Endothelial cell of coronary artery (primary cell): ENCODE measurements around the gene NHERF1. TPM values are rescaled to one million over a fixed set of nuclear protein-coding genes. Genes with fewer than 3 reads are reported as not detected.

Source experiments
- total RNA-seq: library from RNA; depleted of rRNA; stranded (reverse); fragments of >200 nt; gene quantifications from 2 replicates; pipeline ENCODE4 v1.2.3, GENCODE V29; 2014

Gene NHERF1
- 6.7 and 8.2 TPM in 2 replicates for total RNA-seq

DNA sequence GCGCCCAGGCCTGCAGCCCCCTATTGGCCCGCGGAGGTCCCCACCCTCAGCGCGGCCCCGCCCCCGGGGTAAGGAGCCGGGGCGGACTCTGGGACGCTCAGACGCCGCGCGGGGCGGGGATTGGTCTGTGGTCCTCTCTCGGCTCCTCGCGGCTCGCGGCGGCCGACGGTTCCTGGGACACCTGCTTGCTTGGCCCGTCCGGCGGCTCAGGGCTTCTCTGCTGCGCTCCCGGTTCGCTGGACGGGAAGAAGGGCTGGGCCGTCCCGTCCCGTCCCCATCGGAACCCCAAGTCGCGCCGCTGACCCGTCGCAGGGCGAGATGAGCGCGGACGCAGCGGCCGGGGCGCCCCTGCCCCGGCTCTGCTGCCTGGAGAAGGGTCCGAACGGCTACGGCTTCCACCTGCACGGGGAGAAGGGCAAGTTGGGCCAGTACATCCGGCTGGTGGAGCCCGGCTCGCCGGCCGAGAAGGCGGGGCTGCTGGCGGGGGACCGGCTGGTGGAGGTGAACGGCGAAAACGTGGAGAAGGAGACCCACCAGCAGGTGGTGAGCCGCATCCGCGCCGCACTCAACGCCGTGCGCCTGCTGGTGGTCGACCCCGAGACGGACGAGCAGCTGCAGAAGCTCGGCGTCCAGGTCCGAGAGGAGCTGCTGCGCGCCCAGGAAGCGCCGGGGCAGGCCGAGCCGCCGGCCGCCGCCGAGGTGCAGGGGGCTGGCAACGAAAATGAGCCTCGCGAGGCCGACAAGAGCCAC lies at the start of gene NHERF1:
NHERF1 (plus strand) TSS at position 100 of the 750 bp plus-strand sequence; CDS start at position 319, 219 bp downstream.

DNA sequence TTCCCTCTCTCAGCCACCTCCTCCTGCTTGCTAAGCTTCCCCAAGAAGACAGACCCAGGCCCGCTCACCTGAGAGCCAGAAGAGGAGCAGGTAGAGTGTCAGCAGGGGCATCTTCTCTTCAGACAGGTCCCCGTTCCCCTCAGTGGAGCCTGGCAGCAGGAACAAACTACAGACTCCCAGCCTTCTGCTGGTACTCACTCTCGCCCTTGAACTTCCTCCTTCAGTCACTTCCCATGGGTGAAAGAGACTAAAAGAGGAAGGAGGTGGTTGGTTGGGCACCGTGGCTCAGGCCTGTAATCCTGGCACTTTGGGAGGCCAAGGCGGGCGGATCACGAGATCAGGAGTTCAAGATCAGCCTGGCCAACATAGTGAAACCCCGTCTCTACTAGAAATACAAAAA lies 35.7 kb upstream of the NHERF1 start, which contains the start of gene CD300LF:
CD300LF (minus strand) TSS at position 168 of the 400 bp plus-strand sequence; CDS start at position 111, 57 bp downstream.

DNA sequence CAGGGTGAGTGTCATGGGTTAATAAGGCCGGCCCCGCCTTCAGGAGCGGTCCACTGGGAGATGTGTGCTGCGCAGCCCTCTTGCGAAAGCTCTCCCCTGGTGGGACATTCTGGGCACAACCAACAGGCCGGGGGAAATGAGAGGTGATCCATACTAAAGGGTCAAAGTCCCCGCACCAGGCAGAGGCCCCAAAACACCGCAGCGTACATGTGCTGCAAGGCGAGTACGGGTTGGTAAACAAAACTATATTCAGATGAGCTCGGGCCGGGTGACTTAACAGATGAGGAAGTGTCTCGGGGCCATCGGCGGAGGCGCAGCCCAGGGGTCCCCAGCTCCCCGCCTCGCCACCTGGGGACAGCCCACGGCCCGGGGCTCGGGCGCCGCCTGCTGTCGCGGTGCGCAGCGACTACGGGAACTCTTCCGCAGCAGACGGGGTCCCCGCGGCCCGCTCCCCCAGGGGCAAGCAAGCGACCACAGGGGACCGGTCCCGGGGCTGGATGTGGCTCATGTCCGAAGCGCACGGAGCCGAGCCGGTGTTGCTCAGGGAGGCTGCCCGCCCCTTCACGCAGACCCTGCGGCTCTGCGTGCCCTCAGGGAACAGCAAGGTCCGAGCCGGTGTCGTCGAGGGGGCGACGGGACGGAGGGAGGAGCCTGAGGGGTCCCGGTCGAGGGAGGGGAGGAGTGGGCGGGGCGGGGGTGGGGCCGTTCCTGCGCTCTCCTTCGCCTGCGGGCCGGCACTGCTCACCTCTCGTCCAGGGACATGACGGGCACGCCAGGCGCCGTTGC lies 11.7 kb upstream of the NHERF1 start, which contains the start of gene RAB37:
RAB37 (plus strand) TSS at position 744 of the 786 bp plus-strand sequence; CDS start at position 761, 17 bp downstream.

DNA sequence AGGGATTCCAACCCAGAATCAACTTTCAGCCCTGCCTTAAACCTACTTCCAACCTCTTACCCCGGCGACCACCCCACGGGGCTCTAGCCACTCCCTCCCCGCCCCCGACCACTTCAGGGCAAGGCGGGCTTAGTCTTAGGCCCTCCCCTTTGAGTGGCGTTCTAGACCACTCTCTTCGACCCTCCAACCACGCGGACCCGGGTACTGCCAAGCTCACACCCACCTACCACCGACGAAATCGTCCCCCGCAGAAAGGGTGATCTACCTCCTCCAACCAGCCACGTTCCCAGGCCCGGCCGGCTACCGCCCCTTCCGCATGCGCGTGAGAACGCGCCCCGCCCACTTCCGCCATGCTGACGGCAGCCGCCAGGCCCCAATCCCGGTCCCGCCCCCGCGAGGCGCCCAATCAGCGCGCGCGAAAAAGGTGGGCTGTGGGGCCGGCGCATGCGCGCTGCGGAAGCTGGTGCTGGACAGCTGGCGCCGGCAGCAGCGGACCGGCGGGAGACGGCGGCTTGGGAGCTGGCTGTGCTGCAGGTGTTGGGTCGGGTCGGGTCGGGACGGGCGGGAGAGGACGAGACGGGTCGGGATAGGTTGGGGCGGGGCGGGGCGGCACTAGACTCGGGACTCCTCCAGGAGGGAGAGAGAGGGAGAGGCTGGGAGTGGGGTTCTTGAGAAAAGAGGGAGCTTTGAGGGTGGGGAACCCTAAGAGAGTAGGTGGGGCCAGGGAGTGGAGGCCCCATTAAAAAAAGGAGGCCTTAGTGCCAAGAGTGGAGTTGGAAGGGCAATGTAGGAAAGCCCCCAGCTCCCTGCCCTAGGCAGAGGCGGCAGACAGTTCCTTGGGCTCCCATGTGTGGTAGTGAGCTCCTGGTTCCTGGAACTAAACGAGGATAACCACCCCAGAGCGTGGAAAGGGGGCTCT lies 27.9 kb downstream of the NHERF1 start, which contains the start of gene NAT9:
NAT9 (minus strand) TSS at position 302 of the 919 bp plus-strand sequence. CDS start 647 bp downstream, outside the sequence.

Other genes with a start within 250 kb of the NHERF1 start
- not detected in 2 replicates for gene CD300LB, start 217.2 kb upstream of the NHERF1 start, total RNA-seq
- not detected in 2 replicates for gene CD300C, start 202.5 kb upstream of the NHERF1 start, total RNA-seq
- gene CD300H, start 181.1 kb upstream of the NHERF1 start, total RNA-seq, result not detected in 2 replicates
- gene CD300LD, start 156.3 kb upstream of the NHERF1 start, total RNA-seq, result not detected in 2 replicates
- gene CD300E, start 124.9 kb upstream of the NHERF1 start, total RNA-seq, result not detected in 2 replicates
- not detected in 2 replicates for gene CD300LF, start 35.7 kb upstream of the NHERF1 start, total RNA-seq
- 0.19 and 0.27 TPM in 2 replicates for gene RAB37, start 11.4 kb upstream of the NHERF1 start, total RNA-seq
- 27.5 and 37.6 TPM in 2 replicates for gene NAT9, start 27.7 kb downstream of the NHERF1 start, total RNA-seq
- 0.09 and 0.19 TPM in 2 replicates for gene GRIN2C, start 111.3 kb downstream of the NHERF1 start, total RNA-seq
- 38.9 and 64.7 TPM in 2 replicates for gene FDXR, start 124.4 kb downstream of the NHERF1 start, total RNA-seq
- not detected in 2 replicates for gene FADS6, start 145.0 kb downstream of the NHERF1 start, total RNA-seq
- not detected in 2 replicates for gene USH1G, start 174.6 kb downstream of the NHERF1 start, total RNA-seq
- gene OTOP2, start 175.6 kb downstream of the NHERF1 start, total RNA-seq, result not detected in 2 replicates
- gene OTOP3, start 187.3 kb downstream of the NHERF1 start, total RNA-seq, result not detected in 2 replicates
- 8.3 and 11.5 TPM in 2 replicates for gene HID1, start 224.1 kb downstream of the NHERF1 start, total RNA-seq
- 13.1 and 18.7 TPM in 2 replicates for gene CDR2L, start 239.0 kb downstream of the NHERF1 start, total RNA-seq